Mammary epithelial cell (primary cell): ENCODE measurements around the gene SLC9A1.

Source experiments
- CTCF ChIP-seq, 2 donors: IDR thresholded peaks in 1 of 2; conservative IDR thresholded peaks in 1 of 2; 2 replicates each; pipeline ENCODE4 v1.5.1; 2011 to 2012; ENCODE audit warnings: inconsistent platforms in 2 of 2, low read length in 2 of 2, mild to moderate bottlenecking in 2 of 2, control low read depth in 1 of 2, low read depth in 1 of 2; ENCODE audit not compliant: insufficient read depth in 1 of 2; ENCODE audit errors: extremely low read depth in 1 of 2
- EZH2 ChIP-seq: IDR thresholded peaks from 2 replicates; pipeline ENCODE4 v1.6.1; 2012; ENCODE audit warnings: low read length, inconsistent platforms, borderline replicate concordance

DNA sequence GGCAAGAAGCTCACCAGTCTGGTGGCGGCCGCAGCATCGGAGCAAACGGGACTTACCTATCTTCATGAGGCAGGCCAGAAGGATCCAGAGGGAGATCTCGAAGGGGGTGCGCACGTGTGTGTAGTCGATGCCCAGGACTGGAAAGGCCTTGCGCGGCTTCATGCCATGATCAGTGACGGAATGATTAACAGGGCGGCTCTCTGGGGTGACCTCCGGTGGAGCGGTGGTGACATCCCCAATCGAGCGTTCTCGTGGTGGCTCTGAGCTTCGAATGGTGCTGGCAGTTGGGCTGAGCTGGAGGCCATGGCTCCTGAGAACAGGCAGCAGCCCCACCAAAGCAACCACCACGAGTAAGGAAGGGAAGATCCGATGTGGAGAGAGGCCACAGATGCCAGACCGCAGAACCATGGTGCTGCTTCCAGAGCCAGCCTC, 982 bp downstream of the SLC9A1 start:
- TF ChIP-seq CTCF (conservative IDR thresholded peaks at IDR 0.05 in 1 of 2, IDR thresholded peaks at IDR 0.05 in 1 of 2; ENCODE audit: extremely low read depth in 1 of 2, insufficient read depth in 1 of 2, low read depth in 1 of 2, low read length in 2 of 2) (no peak), EZH2 (no peak)
